Epithelial cell of proximal tubule (primary cell): ENCODE measurements around the gene SLC9A5. TPM values are rescaled to one million over a fixed set of nuclear protein-coding genes. Genes with fewer than 3 reads are reported as not detected.
A peak's percentile ranks its signal among the peaks of the same experiment; 100 is the strongest.

ENCODE experiments used
- DNase-seq: peaks from one replicate; pipeline ENCODE4 v3.0.0-alpha.2; 2011; ENCODE audit warnings: low read depth
- H3K4me3 ChIP-seq: 2 replicates; pipeline ENCODE4 v1.5.1; 2011; ENCODE audit warnings: low read depth, mild to moderate bottlenecking, low read length
- CTCF ChIP-seq: conservative IDR thresholded peaks from 2 replicates; pipeline ENCODE4 v1.5.1; 2012; ENCODE audit warnings: low read depth, mild to moderate bottlenecking, low read length
- total RNA-seq: library from RNA; depleted of rRNA; stranded (reverse); fragments of >200 nt; gene quantifications from 2 replicates; pipeline ENCODE4 v1.2.3, GENCODE V29; 2015

The SLC9A5 gene
- total RNA-seq, 1 donor from 2014 or later, result 0.23 TPM

GRCh38 chr16:67302970-67303369, 54.2 kb downstream of the SLC9A5 start:
- H3K4me3 ChIP-seq, result no peak overlapping the region
- no peak for TF ChIP-seq CTCF
- no peak for DNase-seq

GRCh38 chr16:67304020-67304419, 55.2 kb downstream of the SLC9A5 start:
- no peak for TF ChIP-seq CTCF
- H3K4me3 ChIP-seq, result no peak overlapping the region
- no peak for DNase-seq

GRCh38 chr16:67305216-67306071, 56.7 kb downstream of the SLC9A5 start:
- peak; percentile 9 for TF ChIP-seq CTCF
- H3K4me3 ChIP-seq, result no peak overlapping the region
- no peak for DNase-seq

GRCh38 chr16:67310561-67310960, 61.8 kb downstream of the SLC9A5 start:
- no peak for TF ChIP-seq CTCF
- H3K4me3 ChIP-seq, result no peak overlapping the region
- DNase-seq, result no peak

- no peak for TF ChIP-seq CTCF
Measured at GRCh38 chr16:67311607-67312488, 63.1 kb downstream of the SLC9A5 start.

GRCh38 chr16:67312719-67313118, 63.9 kb downstream of the SLC9A5 start:
- no peak for TF ChIP-seq CTCF
- no peak overlapping the region for H3K4me3 ChIP-seq
- DNase-seq, result no peak

More at GRCh38 chr16:67311607-67312488, 63.1 kb downstream of the SLC9A5 start:
- peak; percentile 98 for DNase-seq
- no peak overlapping the region for H3K4me3 ChIP-seq
